ENCODE data around the gene RAB3B.

GRCh38 chr1:51953079-51953478 lies 37.4 kb downstream of the RAB3B start:
- TF ChIP-seq CTCF (IDR thresholded peaks at IDR 0.05) = no peak
- TF ChIP-seq POLR2A (IDR thresholded peaks at IDR 0.05) = no peak

All from breast epithelium (tissue), 3 donors.